Stimulated activated CD8-positive, alpha-beta memory T cell treated with anti-CD3 and anti-CD28 coated beads, Interleukin-15, amount 100 ng/mL, for 24 hours (primary cell): ENCODE measurements around the gene C19orf67.
A peak's percentile ranks its signal among the peaks of the same experiment; 100 is the strongest.
"Not testable (repeated sequence)": the region's sequence is repeated elsewhere in the genome, so short reads cannot be mapped to it uniquely, and the experiment has no call there.

Experiments used
- DNase-seq: peaks from one replicate; pipeline ENCODE4 v3.0.0-alpha.2; 2020; ENCODE audit warnings: low read depth

C19orf67 gene

GRCh38 chr19:14056069-14056666 is 29.4 kb downstream of the C19orf67 start:
- no peak for DNase-seq

GRCh38 chr19:14055396-14055795 is 30.2 kb downstream of the C19orf67 start:
- no peak for DNase-seq

- no peak for DNase-seq
These were observed 30.9 kb downstream of the C19orf67 start for GRCh38 chr19:14054721-14055120.

- DNase-seq = no peak
These were observed 31.5 kb downstream of the C19orf67 start for GRCh38 chr19:14054099-14054498.

GRCh38 chr19:14053500-14053899 is 32.1 kb downstream of the C19orf67 start:
- DNase-seq = no peak

GRCh38 chr19:14053032-14053431 is 32.6 kb downstream of the C19orf67 start:
- no peak for DNase-seq

GRCh38 chr19:14052470-14052869 is 33.1 kb downstream of the C19orf67 start:
- no peak for DNase-seq

- no peak for DNase-seq
These were observed 33.6 kb downstream of the C19orf67 start for GRCh38 chr19:14051980-14052379.

- not testable (repeated sequence) for DNase-seq
These were observed 34.6 kb downstream of the C19orf67 start for GRCh38 chr19:14050961-14051360.

GRCh38 chr19:14050512-14050911 is 35.1 kb downstream of the C19orf67 start:
- DNase-seq = no peak

- DNase-seq = peak; percentile 55
These were observed 37.0 kb downstream of the C19orf67 start for GRCh38 chr19:14048443-14049153.

- DNase-seq = not testable (repeated sequence)
These were observed 37.7 kb downstream of the C19orf67 start for GRCh38 chr19:14047866-14048265.

GRCh38 chr19:14042659-14043608 is 42.6 kb downstream of the C19orf67 start:
- DNase-seq = not testable (repeated sequence)

- no peak for DNase-seq
These were observed 46.4 kb downstream of the C19orf67 start for GRCh38 chr19:14039181-14039580.

- no peak for DNase-seq
These were observed 49.9 kb downstream of the C19orf67 start for GRCh38 chr19:14035706-14036105.

- not testable (repeated sequence) for DNase-seq
These were observed 50.4 kb downstream of the C19orf67 start for GRCh38 chr19:14035159-14035558.

GRCh38 chr19:14033946-14034345 is 51.6 kb downstream of the C19orf67 start:
- DNase-seq = no peak

- peak; percentile 53 for DNase-seq
These were observed 53.7 kb downstream of the C19orf67 start, which contains the start of gene IL27RA for GRCh38 chr19:14031719-14032480. Gene IL27RA (plus strand): TSS chr19:14031762. CDS start chr19:14031873, 111 bp downstream.
